Lower leg skin (tissue), 3 donors: ENCODE results near the gene EIF4G1.
A peak's percentile ranks its signal among the peaks of the same experiment; 100 is the strongest.

Source experiments
- POLR2A ChIP-seq, 2 donors: fragments of 450-650 bp; IDR thresholded peaks; one replicate each; pipeline ENCODE4 v1.6.1; 2016 to 2017; ENCODE audit warnings: antibody characterized with exemption in 2 of 2, mild to moderate bottlenecking in 1 of 2, moderate library complexity in 1 of 2
- TF ChIP-seq, protein P1 (sequence below), 3 donors: fragments of 450-650 bp; IDR thresholded peaks; one replicate each; pipeline ENCODE4 v1.5.1; 2016; ENCODE audit warnings: antibody characterized with exemption in 3 of 3, mild to moderate bottlenecking in 3 of 3, moderate library complexity in 2 of 3

DNA sequence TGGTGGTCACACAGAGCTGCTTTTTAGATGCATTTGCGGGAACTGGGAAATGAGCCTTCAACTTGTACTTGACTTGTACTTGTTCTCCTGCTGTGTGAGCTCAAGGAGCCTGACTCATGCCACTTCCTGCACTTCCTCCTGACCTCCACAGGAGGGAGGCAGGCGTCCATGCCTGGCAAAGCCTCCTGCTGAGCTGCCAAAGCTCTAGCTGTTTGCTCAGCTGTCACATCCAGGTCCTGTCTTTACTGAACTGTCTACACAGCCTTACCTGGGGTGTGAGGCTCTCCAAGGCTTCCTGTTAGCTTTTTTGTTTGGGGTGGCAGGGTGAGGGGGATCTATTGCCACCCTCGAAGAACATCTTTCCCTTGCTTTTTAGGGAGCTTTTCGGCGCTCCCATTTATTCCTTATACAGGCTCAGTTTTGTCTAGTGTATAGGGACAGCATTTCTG, 57.2 kb downstream of the EIF4G1 start:
- TF ChIP-seq, protein P1, sequence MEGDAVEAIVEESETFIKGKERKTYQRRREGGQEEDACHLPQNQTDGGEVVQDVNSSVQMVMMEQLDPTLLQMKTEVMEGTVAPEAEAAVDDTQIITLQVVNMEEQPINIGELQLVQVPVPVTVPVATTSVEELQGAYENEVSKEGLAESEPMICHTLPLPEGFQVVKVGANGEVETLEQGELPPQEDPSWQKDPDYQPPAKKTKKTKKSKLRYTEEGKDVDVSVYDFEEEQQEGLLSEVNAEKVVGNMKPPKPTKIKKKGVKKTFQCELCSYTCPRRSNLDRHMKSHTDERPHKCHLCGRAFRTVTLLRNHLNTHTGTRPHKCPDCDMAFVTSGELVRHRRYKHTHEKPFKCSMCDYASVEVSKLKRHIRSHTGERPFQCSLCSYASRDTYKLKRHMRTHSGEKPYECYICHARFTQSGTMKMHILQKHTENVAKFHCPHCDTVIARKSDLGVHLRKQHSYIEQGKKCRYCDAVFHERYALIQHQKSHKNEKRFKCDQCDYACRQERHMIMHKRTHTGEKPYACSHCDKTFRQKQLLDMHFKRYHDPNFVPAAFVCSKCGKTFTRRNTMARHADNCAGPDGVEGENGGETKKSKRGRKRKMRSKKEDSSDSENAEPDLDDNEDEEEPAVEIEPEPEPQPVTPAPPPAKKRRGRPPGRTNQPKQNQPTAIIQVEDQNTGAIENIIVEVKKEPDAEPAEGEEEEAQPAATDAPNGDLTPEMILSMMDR (IDR thresholded peaks at IDR 0.05): peak in 1 of 3 donors; percentile 90
- no peak for TF ChIP-seq POLR2A (IDR thresholded peaks at IDR 0.05)
